Measurements from ENCODE around the gene CSRNP3. TPM values are rescaled to one million over a fixed set of nuclear protein-coding genes. Genes with fewer than 3 reads are reported as not detected.
"Not testable (repeated sequence)": the region's sequence is repeated elsewhere in the genome, so short reads cannot be mapped to it uniquely, and the experiment has no call there.

Gene CSRNP3
- total and polyA plus RNA-seq, 11 donors = 0.87 to 10.6 (median 4.4) TPM

DNA sequence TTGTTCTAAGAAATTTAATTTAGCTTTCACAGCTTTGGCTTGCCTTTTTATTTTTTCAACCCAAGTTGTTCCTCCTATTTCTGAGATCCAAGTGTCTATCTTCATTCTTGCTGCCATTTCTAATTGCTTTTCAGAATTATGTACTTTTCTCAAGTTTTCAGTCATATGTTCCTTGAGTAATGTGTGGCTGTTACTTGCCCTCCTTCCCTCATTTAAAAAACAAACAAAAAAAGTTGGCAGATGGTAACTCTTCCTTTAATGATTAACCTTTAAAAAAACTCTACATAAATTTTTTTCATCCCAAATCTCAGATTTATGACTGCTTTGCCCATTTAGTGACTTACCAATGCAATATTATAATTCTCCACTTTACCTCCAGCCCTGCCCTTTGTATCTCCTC, 193.2 kb downstream of the CSRNP3 start:
- TF ChIP-seq, protein P1, sequence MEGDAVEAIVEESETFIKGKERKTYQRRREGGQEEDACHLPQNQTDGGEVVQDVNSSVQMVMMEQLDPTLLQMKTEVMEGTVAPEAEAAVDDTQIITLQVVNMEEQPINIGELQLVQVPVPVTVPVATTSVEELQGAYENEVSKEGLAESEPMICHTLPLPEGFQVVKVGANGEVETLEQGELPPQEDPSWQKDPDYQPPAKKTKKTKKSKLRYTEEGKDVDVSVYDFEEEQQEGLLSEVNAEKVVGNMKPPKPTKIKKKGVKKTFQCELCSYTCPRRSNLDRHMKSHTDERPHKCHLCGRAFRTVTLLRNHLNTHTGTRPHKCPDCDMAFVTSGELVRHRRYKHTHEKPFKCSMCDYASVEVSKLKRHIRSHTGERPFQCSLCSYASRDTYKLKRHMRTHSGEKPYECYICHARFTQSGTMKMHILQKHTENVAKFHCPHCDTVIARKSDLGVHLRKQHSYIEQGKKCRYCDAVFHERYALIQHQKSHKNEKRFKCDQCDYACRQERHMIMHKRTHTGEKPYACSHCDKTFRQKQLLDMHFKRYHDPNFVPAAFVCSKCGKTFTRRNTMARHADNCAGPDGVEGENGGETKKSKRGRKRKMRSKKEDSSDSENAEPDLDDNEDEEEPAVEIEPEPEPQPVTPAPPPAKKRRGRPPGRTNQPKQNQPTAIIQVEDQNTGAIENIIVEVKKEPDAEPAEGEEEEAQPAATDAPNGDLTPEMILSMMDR (IDR thresholded peaks at IDR 0.05) = no peak
- no peak for TF ChIP-seq POLR2A (IDR thresholded peaks at IDR 0.05)
- no peak overlapping the region for H3K27ac ChIP-seq
- intact Hi-C loops (cut with DNase I) = no loop called here
- ATAC-seq (no peak), DNase-seq (no peak)
- H3K4me1 ChIP-seq = no peaks in the 10 kb centered on the region
- no peaks in the 10 kb centered on the region for H3K9me3 ChIP-seq
- H3K4me3 ChIP-seq = no peak overlapping the region
- no peaks in the 10 kb centered on the region for H3K27me3 ChIP-seq
- peaks cover 0 to 31% (median 0%) of the 10 kb centered on the region in 9 donors for H3K36me3 ChIP-seq

DNA sequence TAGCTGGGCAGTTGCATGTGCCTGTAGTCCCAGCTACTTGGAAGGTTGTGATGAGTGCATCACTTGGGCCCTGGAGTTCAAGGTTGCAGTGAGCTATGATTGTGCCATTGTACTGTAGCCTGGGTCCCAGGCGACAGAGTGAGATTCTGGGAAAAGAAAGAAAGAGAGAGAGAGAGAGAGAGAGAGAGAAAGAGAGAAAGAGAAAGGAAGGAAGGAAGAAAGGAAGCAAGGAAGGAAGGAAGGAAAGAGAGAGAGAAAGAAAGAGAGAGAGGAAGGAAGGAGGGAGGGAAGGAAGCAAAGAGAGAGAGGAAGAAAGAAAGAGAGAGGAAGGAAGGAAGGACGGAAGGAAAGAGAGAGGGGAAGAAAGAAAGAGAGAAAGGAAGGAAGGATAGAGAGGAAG, 196.1 kb downstream of the CSRNP3 start:
- Histone ChIP-seq H3K36me3 (peaks cover 0 to 8% (median 0%) of the 10 kb centered on the region in 9 donors), H3K4me1 (no peaks in the 10 kb centered on the region), H3K9me3 (no peaks in the 10 kb centered on the region), H3K27me3 (no peaks in the 10 kb centered on the region), H3K27ac (no peak overlapping the region), H3K4me3 (no peak overlapping the region)
- DNase-seq = no peak
- 76 to 99% (median 79%) methylated on average over 2 of the region's 2 CpGs for WGBS, 4 donors
- intact Hi-C loops (cut with DNase I) = no loop called here
- TF ChIP-seq, protein P1 (IDR thresholded peaks at IDR 0.05) = no peak
- TF ChIP-seq POLR2A (IDR thresholded peaks at IDR 0.05) = no peak
- ATAC-seq = no peak

DNA sequence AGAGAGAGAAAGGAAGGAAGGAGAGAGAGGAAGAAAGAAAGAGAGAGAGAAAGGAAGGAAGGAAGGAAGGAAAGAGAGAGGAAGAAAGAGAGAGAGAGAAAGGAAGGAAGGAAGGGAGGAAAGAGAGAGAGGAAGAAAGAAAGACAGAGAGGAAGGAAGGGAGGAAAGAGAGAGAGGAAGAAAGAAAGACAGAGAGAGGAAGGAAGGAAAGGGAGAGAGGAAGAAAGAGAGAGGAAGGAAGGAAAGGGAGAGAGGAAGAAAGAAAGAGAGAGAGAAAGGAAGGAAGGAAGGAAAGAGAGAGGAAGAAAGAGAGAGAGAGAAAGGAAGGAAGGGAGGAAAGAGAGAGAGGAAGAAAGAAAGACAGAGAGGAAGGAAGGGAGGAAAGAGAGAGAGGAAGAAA, 196.6 kb downstream of the CSRNP3 start:
- H3K9me3 ChIP-seq; H3K27ac ChIP-seq; H3K4me1 ChIP-seq; ATAC-seq; H3K36me3 ChIP-seq; H3K4me3 ChIP-seq; DNase-seq; intact Hi-C loops (cut with DNase I); H3K27me3 ChIP-seq: not testable (repeated sequence)

DNA sequence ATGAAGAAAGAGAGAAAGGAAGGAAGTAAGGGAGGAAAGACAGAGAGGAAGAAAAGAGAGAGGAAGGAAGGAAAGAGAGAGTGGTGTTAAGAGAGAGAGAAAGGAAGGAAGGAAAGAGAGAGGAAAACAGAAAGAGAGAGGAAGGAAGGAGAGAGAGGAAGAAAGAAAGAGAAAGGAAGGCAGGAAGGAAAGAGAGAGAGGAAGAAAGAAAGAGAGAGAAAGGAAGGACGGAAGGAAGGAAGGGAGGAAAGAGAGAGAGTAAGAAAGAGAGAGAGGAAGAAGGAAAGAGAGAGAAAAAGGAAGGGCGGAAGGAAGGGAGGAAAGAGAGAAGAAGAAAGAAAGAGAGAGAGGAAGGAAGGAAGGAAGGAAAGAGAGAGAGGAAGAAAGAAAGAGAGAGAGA, 197.1 kb downstream of the CSRNP3 start:
- TF ChIP-seq, protein P1 (IDR thresholded peaks at IDR 0.05) = no peak
- TF ChIP-seq POLR2A (IDR thresholded peaks at IDR 0.05) = no peak
- Histone ChIP-seq H3K9me3 (no peaks in the 10 kb centered on the region), H3K36me3 (peaks cover 0 to 2% (median 0%) of the 10 kb centered on the region in 9 donors), H3K27me3 (no peaks in the 10 kb centered on the region), H3K4me1 (no peaks in the 10 kb centered on the region), H3K4me3 (no peak overlapping the region), H3K27ac (no peak overlapping the region)
- WGBS, 4 donors = 88 to 98% (median 94%) methylated on average over 2 of the region's 2 CpGs
- intact Hi-C loops (cut with DNase I) = no loop called here
- ATAC-seq = no peak
- DNase-seq = no peak

DNA sequence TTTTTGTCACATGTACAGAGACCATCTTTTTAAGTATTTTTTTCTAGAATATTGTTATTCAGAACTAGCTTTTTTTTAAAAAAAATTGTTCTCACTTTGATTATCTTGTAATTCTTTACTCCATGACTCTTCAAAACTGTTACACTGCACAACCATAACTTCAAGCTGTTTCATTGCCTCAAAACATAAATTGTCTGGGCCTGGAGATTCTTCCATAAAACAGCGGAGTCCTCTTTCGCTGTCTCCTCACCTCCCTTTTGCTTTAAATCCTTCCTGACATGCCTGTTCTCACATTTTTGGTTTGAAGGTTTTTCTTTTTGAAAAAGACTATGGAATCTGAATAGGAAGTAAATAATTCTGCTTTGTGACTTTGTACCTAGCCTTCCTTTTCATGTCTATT, 197.9 kb downstream of the CSRNP3 start:
- no peak overlapping the region for H3K27ac ChIP-seq
- no peaks in the 10 kb centered on the region for H3K4me1 ChIP-seq
- ATAC-seq (no peak), DNase-seq (no peak)
- peaks cover 0 to 2% (median 0%) of the 10 kb centered on the region in 9 donors for H3K36me3 ChIP-seq
- intact Hi-C loops (cut with DNase I) = no loop called here
- 48 to 71% (median 49%) methylated on average over 2 of the region's 2 CpGs for WGBS, 4 donors
- H3K4me3 ChIP-seq = no peak overlapping the region
- no peak for TF ChIP-seq POLR2A (IDR thresholded peaks at IDR 0.05)
- TF ChIP-seq, protein P1 (IDR thresholded peaks at IDR 0.05) = no peak
- no peaks in the 10 kb centered on the region for H3K9me3 ChIP-seq
- H3K27me3 ChIP-seq = no peaks in the 10 kb centered on the region

Data from heart left ventricle (tissue), 16 donors.